ENCODE results near the gene MAP7D3.

- no peak for TF ChIP-seq CTCF (IDR thresholded peaks at IDR 0.05; ENCODE audit: poor library complexity, severe bottlenecking)
- no peak for TF ChIP-seq TAF1 (IDR thresholded peaks at IDR 0.05; ENCODE audit: low read depth)
Observed at GRCh38 chrX:136291824-136292223, 40.6 kb upstream of the MAP7D3 start.

Data from neural cell (in vitro differentiated cells).